ENCODE results near the gene FADS1. TPM values are rescaled to one million over a fixed set of nuclear protein-coding genes. Genes with fewer than 3 reads are reported as not detected.

The FADS1 gene
- total RNA-seq, 2 donors from 2014 or later = 50.4 to 56.5 TPM

DNA sequence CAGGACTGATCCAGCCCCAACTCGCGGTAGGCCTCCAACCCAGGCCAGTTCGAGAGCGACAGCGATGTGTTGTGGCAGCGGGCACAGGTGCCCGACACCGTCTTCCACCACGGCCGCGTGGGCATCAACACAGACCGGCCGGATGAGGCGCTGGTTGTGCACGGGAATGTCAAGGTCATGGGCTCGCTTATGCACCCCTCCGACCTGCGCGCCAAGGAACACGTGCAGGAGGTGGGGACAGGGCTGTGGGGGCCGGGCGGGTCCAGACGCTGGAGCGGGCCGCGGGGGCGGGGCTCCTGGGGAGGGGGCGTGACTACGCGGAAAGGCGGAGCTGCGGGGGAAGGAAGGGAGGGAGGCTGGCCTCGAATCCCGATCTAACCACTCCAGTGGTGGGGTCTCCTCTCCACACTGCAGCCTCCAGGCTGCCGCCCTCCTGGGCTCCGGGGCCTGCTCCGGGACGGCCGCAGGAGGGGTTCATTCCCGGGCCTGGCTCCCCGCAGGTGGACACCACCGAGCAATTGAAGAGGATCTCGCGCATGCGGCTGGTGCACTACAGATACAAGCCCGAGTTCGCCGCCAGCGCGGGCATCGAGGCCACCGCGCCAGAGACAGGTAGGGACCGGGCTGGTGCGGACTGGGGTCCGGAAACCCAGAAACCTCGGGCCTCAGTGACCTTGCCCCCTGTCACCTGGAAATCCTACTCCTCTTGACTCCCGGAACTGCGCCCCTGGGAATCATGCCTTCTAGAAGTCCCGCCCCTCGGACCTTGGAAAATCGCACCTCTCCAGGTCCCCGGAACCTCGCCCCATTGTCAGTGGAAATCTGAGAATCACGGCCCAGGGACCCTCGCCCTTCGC, 39.3 kb downstream of the FADS1 start:
- H3K27ac Mint-ChIP-seq = no peak overlapping the region
- ATAC-seq (peak; percentile 59 to 79), DNase-seq (ENCODE audit: low spot score) (peak; percentile 71)
- H3K4me3 Mint-ChIP-seq = peak overlapping the region; percentile 32
- H3K27me3 Mint-ChIP-seq = no peaks in the 10 kb centered on the region
- no peaks in the 10 kb centered on the region for H3K36me3 Mint-ChIP-seq
- H3K4me1 Mint-ChIP-seq (ENCODE audit: low read depth in 2 of 2) = peaks cover 0 to 25% of the 10 kb centered on the region in 2 donors
- no peaks in the 10 kb centered on the region for H3K9me3 Mint-ChIP-seq

DNA sequence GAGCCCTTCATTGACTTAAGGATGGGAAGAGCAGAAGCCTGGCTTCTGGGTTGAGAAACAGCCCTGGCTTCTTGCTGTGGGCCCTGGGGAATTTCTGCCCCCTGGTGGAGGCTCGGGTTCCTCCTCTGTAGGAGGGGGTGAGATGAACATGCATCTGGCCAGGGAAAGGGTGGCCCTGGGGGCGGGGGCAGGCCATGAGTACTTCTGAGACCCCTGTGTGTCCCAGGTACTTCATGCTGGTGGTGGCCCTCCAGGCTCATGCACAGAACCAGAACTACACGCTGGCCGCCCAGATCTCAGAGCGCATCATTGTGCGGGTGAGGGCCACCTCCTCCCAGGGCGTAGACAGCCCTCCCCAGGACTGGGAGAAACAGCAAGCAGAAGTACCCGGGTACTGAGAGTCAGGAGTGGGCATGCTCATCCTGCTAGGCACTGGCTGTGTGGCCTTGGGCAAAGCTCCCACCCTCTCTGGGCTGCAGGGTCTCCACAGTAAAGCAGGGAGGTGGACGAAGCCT, 40.2 kb downstream of the FADS1 start:
- Mint-ChIP-seq H3K9me3 (no peaks in the 10 kb centered on the region), H3K4me1 (ENCODE audit: low read depth in 2 of 2) (peaks cover 0 to 25% of the 10 kb centered on the region in 2 donors), H3K27me3 (no peaks in the 10 kb centered on the region), H3K4me3 (no peak overlapping the region), H3K36me3 (no peaks in the 10 kb centered on the region), H3K27ac (peak overlapping the region in 1 of 2 donors; percentile 44)
- DNase-seq (ENCODE audit: low spot score) (peak; percentile 79), ATAC-seq (peak; percentile 66 to 68)

DNA sequence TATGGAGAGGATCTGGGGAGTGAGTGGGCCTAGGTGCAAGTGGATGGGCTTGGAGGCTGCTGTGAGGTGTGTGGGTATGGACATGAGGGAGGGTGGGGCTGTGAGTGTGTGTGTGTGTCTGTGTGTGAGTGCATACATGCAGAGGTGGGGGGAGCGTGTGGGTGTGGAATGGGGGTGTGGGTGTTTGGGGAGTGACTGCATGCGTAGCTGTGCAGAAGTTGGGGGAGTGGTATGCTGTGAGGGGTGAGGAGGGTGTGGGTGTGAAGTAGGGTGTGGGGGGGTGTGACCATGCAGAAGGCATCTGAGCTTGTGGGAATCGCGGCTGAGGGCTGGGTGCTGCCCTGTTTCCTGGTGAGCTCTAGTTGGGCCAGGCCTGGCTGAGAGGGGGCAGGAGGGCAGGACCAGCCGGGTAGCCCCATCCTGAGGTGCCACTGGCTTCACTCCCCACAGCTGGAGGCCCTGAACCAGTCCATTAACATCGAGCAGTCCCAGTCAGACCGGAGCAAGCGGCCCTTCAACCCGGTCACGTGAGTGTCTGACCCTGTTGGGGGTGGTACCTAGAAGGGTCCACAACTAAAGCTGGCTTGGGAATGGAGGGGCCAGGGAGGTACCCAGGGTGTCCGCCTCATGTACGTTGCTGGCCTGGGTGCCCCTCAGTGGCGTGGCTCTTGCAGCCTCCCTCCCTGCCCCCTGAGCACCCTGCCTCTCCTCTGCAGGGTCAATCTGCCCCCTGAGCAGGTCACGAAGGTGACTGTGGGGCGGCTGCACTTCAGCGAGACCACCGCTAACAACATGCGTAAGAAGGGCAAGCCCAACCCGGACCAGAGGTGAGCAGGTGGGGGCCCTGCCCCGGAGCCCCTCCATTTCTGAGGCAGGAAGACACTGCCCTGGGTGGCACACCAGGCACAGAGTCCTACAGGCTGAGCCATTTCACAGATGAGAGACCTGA, 40.9 kb downstream of the FADS1 start:
- Mint-ChIP-seq H3K27me3 (no peaks in the 10 kb centered on the region), H3K4me3 (no peak overlapping the region), H3K27ac (peak overlapping the region in 1 of 2 donors; percentile 44), H3K36me3 (no peaks in the 10 kb centered on the region), H3K9me3 (no peaks in the 10 kb centered on the region), H3K4me1 (ENCODE audit: low read depth in 2 of 2) (peaks cover 0 to 25% of the 10 kb centered on the region in 2 donors)
- no peak for DNase-seq (ENCODE audit: low spot score)
- ATAC-seq = peak in 1 of 2 donors; percentile 4

DNA sequence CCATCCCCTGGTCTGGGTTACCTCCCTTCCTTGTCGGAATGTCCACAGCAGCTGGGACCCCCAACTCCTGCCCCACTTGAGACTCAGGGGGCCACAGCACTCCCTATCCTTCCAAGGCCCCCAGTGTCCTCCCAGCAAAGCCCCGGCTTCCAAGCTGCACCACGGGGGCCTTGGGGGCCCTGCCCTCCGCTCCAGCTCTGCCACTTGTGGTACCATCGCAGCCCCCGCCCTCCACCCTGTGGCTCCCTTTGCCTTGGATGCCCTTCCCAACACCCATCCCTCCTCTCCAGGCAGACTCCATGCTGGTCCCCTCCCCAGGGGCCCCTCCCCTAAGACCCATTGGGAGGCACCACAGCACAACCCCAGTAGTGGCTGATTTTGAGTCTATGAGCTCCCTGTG, 41.7 kb downstream of the FADS1 start:
- peaks cover 0 to 25% of the 10 kb centered on the region in 2 donors for H3K4me1 Mint-ChIP-seq (ENCODE audit: low read depth in 2 of 2)
- no peak for DNase-seq (ENCODE audit: low spot score)
- ATAC-seq = no peak
- H3K9me3 Mint-ChIP-seq = no peaks in the 10 kb centered on the region
- no peaks in the 10 kb centered on the region for H3K27me3 Mint-ChIP-seq
- peak overlapping the region in 1 of 2 donors; percentile 41 for H3K27ac Mint-ChIP-seq
- H3K4me3 Mint-ChIP-seq = no peak overlapping the region
- no peaks in the 10 kb centered on the region for H3K36me3 Mint-ChIP-seq

DNA sequence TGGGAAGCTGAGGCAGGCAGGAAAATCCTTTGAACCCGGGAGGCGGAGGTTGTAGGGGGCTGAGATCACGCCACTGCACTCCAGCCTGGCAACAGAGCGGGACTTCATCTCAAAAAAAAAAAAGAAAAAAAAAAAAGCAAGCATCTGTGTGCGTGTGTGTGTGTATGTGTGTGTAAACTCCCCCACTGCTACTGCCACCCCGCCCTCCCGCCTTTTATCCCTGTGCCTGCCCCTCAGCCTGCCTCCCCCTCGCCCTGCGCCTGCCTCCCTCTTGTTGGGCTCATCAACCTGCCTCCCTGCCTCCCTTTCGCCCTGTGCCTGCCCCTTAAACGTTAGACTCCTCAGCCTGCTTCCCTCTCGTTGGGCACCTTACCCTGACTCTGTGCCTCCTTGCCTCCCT, 42.4 kb downstream of the FADS1 start:
- DNase-seq (ENCODE audit: low spot score) (no peak), ATAC-seq (no peak)
- Mint-ChIP-seq H3K27ac (peak overlapping the region in 1 of 2 donors; percentile 41), H3K36me3 (no peaks in the 10 kb centered on the region), H3K27me3 (no peaks in the 10 kb centered on the region), H3K4me3 (no peak overlapping the region), H3K9me3 (no peaks in the 10 kb centered on the region), H3K4me1 (ENCODE audit: low read depth in 2 of 2) (peaks cover 0 to 25% of the 10 kb centered on the region in 2 donors)

DNA sequence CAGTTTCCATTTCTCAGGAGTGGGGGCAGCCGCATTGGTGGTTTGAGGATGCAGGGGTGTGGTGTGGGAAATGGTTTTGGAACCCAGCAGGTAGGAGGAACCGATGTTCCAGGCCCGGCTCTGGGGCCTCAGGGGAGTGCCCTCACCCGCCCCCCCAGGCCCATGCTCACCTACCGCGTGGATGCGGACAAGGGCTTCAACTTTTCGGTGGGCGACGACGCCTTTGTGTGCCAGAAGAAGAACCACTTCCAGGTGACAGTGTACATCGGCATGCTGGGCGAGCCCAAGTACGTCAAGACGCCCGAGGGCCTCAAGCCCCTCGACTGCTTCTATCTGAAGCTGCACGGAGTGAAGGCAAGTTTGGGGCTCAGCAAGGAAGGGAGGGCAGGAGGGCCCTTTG, 43.0 kb downstream of the FADS1 start:
- DNase-seq (ENCODE audit: low spot score) (no peak), ATAC-seq (no peak)
- Mint-ChIP-seq H3K27me3 (no peaks in the 10 kb centered on the region), H3K9me3 (no peaks in the 10 kb centered on the region), H3K4me3 (no peak overlapping the region), H3K36me3 (no peaks in the 10 kb centered on the region), H3K4me1 (ENCODE audit: low read depth in 2 of 2) (peaks cover 0 to 25% of the 10 kb centered on the region in 2 donors), H3K27ac (no peak overlapping the region)

DNA sequence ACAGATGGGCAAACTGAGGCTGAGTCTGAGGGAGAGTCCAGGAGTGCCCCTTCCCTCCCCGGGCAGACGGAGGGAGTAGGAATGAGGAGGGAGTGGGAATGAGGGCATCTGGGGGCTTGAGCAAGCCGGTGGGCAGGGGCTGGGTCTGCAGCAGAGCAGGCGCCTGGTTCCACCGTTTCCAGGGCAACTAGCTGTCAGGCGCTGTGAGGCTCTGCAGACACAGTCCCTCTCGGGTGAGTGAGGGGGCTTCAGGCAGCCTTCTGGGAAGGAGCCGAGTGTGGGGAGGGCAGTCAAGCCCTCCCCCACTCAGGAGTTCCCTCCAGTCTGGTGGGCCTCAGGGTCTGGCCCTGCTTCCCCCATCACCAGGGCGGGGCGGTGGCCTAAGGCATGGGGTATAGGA, 43.4 kb downstream of the FADS1 start:
- H3K4me3 Mint-ChIP-seq = no peak overlapping the region
- H3K9me3 Mint-ChIP-seq = no peaks in the 10 kb centered on the region
- no peak for DNase-seq (ENCODE audit: low spot score)
- no peaks in the 10 kb centered on the region for H3K36me3 Mint-ChIP-seq
- no peak for ATAC-seq
- peak overlapping the region; percentile 35 to 66 for H3K27ac Mint-ChIP-seq
- peaks cover 0 to 25% of the 10 kb centered on the region in 2 donors for H3K4me1 Mint-ChIP-seq (ENCODE audit: low read depth in 2 of 2)
- H3K27me3 Mint-ChIP-seq = no peaks in the 10 kb centered on the region

DNA sequence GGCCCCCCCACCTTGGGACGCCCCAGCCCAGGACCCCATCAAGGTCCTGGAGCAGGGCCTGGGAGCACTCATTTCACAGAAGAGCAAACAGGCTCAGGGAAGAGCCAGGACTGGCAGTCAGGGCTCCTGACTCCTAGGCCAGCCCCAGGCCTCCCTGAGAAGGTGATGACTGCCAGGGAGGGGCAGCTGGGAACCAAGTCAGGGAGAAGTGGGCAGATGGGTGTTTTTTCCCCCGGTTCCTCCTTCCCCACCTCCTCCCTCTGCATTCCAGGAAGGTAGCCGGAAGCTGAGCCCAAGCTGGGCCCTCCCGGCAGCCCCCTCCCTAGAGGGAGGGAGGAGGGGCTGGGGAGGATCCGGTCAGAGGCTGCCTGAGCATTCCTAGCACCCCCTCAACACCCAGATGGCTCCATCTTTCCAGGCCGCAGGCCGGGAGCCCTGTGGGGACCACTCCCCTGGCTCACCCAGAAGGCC, 44.8 kb downstream of the FADS1 start:
- DNase-seq (ENCODE audit: low spot score) (no peak), ATAC-seq (no peak)
- H3K9me3 Mint-ChIP-seq = no peaks in the 10 kb centered on the region
- H3K27me3 Mint-ChIP-seq = no peaks in the 10 kb centered on the region
- peaks cover 0 to 21% of the 10 kb centered on the region in 2 donors for H3K4me1 Mint-ChIP-seq (ENCODE audit: low read depth in 2 of 2)
- H3K36me3 Mint-ChIP-seq = no peaks in the 10 kb centered on the region
- H3K27ac Mint-ChIP-seq = no peak overlapping the region
- H3K4me3 Mint-ChIP-seq = no peak overlapping the region

DNA sequence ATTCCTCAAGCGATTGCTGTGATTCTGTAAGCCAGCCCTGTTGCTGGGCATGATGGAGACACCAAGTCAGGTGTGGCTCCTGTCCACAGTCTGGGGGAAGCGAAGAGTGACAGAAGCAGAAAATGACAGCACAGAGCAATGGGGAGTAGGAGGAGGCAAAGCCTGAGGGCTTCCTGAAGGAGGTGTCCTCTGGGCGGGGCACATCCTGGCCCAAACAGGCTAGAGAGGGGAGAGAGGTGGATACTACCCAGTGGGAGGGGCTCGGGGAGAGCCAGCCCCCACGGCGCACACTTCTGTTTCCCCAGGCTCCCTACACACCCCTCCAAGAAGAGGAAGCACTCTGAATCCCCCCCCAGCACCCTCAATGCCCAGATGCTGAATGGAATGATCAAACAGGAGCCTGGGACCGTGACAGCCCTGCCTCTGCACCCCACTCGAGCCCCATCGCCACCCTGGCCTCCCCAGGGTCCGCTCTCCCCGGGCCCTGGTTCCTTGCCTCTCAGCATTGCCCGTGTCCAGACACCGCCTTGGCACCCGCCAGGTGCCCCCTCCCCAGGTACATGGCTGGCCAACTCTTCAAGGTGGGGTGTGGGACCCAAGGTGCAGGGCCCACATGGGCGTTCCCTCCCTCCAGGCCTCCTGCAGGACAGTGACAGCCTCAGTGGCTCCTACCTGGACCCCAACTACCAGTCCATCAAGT, 45.5 kb downstream of the FADS1 start:
- H3K27ac Mint-ChIP-seq = no peak overlapping the region
- no peak for ATAC-seq
- no peaks in the 10 kb centered on the region for H3K9me3 Mint-ChIP-seq

DNA sequence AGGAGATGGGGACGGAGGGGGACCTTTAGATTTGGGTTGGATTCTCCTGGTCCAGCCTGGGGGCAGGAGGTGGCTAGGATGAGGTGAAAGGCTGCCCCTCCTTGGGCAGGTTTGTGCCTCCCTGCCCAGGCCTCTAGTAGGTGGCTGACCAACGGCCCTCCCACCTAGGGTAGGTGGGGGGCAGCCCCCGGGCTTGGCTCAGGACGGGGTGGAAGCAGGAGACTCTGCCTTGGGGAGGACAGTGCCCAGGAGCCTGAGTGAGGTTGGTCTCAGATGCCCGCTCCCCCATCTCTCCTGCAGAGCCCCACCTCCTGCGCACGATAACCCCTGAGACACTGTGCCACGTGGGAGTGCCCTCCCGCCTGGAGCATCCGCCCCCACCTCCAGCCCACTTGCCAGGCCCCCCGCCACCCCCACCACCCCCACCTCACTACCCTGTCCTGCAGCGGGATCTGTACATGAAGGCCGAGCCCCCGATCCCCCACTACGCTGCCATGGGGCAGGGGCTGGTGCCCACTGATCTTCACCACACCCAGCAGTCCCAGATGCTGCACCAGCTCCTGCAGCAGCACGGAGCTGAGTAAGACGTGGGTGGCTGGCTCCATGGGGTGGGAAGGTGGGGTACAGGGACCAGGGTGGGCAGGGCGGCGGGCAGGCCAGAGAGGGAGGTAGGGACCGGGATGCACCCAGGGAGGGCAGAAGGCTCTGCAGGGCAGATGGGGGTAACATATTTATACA, 46.7 kb downstream of the FADS1 start:
- Mint-ChIP-seq H3K4me3 (no peak overlapping the region), H3K27me3 (no peaks in the 10 kb centered on the region), H3K36me3 (no peaks in the 10 kb centered on the region), H3K27ac (no peak overlapping the region), H3K9me3 (no peaks in the 10 kb centered on the region), H3K4me1 (ENCODE audit: low read depth in 2 of 2) (peaks cover 0 to 7% of the 10 kb centered on the region in 2 donors)
- no peak for ATAC-seq
- no peak for DNase-seq (ENCODE audit: low spot score)

More for the DNA sequence above, 45.5 kb downstream of the FADS1 start:
- no peak for DNase-seq (ENCODE audit: low spot score)
- Mint-ChIP-seq H3K27me3 (no peaks in the 10 kb centered on the region), H3K4me1 (ENCODE audit: low read depth in 2 of 2) (peaks cover 0 to 17% of the 10 kb centered on the region in 2 donors), H3K4me3 (no peak overlapping the region), H3K36me3 (no peaks in the 10 kb centered on the region)

DNA sequence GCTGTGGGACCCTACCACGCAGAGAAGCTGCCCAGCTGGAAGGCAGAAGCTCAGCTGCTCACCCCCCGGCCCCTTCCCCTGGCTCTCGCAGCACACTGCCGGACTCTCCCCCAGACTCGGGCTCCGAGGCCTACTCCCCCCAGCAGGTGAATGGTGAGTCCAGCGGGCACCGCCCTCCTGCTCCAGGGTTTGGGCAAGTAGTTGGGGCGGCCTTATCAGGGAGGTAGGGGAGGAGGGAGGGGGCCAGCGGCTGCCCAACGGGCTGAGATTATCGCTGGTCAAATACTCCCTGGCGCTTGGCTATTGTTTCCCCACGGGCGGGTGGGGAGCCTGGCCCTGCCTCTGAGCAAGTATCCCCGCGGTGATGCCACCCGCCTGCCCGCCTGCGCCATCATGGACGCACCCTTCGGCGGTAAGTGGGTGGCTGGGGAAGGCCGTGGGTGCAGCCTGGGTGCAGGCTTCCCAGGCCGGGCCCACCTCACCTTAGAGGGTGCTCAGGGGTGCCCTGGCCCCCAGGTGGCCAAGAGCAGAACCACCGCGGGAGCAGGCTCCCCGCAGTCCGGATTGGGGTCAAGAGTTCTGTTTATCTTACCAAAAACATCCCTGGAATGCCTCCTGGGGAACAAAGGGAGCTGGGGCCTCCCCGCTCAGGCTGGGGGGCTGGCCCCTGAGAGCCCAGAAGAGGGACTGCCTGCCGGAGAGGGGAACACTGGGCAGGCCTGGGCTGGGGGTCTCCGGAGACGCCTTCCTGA, 47.5 kb downstream of the FADS1 start:
- no peak for DNase-seq (ENCODE audit: low spot score)
- Mint-ChIP-seq H3K9me3 (no peaks in the 10 kb centered on the region), H3K36me3 (no peaks in the 10 kb centered on the region), H3K27ac (no peak overlapping the region), H3K4me3 (no peak overlapping the region), H3K27me3 (no peaks in the 10 kb centered on the region), H3K4me1 (ENCODE audit: low read depth in 2 of 2) (peaks cover 0 to 3% of the 10 kb centered on the region in 2 donors)
- no peak for ATAC-seq

DNA sequence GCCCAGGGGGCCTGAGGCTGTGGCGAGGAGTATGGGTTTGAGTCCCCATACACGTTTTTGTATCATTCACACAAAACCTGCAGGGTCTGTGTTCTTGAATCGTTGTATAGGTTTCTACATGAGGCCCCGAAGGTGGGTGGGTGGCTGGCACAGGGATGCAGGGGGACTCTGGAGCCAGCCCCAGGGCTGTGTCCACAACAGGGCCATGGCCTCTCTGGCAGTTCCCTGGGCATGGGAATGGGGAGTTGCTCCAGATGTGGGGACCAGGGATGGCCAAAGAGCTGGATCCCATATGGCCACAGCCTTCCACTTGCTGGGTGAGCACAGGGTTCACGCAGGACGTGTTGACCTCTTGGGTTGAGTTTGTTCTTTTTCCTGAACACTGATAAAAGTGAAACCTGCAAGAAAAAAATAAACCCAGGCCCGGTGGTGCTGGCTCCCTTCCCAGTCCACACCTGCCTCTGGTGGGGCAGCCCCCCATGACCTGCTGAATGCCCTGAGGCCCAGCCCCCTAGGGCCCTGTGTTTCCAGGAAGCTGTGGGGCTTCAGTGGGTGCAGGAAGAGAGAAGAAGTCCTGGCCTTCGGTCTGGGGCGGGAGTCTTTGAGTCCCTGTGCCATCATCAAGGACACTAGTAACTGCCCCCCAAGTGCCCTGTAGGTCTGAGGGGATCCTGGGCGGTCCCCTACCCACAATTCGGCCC, 48.3 kb downstream of the FADS1 start:
- no peaks in the 10 kb centered on the region for H3K36me3 Mint-ChIP-seq
- H3K9me3 Mint-ChIP-seq = no peaks in the 10 kb centered on the region
- ATAC-seq = no peak
- no peaks in the 10 kb centered on the region for H3K27me3 Mint-ChIP-seq
- no peak overlapping the region for H3K27ac Mint-ChIP-seq
- DNase-seq (ENCODE audit: low spot score) = no peak
- no peak overlapping the region for H3K4me3 Mint-ChIP-seq
- H3K4me1 Mint-ChIP-seq (ENCODE audit: low read depth in 2 of 2) = peaks cover 0 to 3% of the 10 kb centered on the region in 2 donors
